GM12892 (cell line): ENCODE measurements around the gene PACSIN1.

Source experiments
- POLR2A ChIP-seq: IDR thresholded peaks from 2 replicates; pipeline ENCODE4 v1.6.1; 2011; ENCODE audit warnings: low read depth, low read length, control low read depth
- POLR2AphosphoS5 ChIP-seq: IDR thresholded peaks from 2 replicates; pipeline ENCODE4 v1.6.1; 2011; ENCODE audit warnings: low read depth, low read length, control low read depth

GRCh38 chr6:34475238-34475682, 9.4 kb downstream of the PACSIN1 start:
- TF ChIP-seq POLR2A, result no peak
- no peak for TF ChIP-seq POLR2AphosphoS5
